Fibroblast of pulmonary artery (primary cell): ENCODE results near the gene SELENOW.
"Not testable (repeated sequence)": the region's sequence is repeated elsewhere in the genome, so short reads cannot be mapped to it uniquely, and the experiment has no call there.

ENCODE experiments used
- DNase-seq: peaks from one replicate; pipeline ENCODE4 v3.0.0-alpha.2; 2010; ENCODE audit warnings: low read depth
- H3K4me3 ChIP-seq: replicated peaks from 2 replicates; pipeline ENCODE4 v1.5.1; 2011; ENCODE audit warnings: low read depth, mild to moderate bottlenecking, control low read depth, low read length, moderate library complexity
- TF ChIP-seq, protein P1 (sequence below): IDR thresholded peaks from 2 replicates; pipeline ENCODE4 v1.5.1; 2011; ENCODE audit warnings: mild to moderate bottlenecking, control low read depth, low read length, inconsistent platforms; ENCODE audit errors: missing control alignments

The SELENOW gene

DNA sequence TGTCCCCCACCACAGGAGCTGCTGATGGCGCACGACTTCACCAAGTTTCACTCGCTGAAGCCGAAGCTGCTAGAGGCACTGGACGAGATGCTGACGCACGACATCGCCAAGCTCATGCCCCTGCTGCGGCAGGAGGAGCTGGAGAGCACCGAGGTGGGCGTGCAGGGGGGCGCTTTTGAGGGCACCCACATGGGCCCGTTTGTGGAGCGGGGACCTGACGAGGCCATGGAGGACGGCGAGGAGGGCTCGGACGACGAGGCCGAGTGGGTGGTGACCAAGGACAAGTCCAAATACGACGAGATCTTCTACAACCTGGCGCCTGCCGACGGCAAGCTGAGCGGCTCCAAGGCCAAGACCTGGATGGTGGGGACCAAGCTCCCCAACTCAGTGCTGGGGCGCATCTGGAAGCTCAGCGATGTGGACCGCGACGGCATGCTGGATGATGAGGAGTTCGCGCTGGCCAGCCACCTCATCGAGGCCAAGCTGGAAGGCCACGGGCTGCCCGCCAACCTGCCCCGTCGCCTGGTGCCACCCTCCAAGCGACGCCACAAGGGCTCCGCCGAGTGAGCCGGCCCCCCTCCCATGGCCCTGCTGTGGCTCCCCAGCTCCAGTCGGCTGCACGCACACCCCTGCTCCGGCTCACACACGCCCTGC lies 37.5 kb upstream of the SELENOW start:
- no peak for DNase-seq
- H3K4me3 ChIP-seq: no peak overlapping the region
- TF ChIP-seq, protein P1, sequence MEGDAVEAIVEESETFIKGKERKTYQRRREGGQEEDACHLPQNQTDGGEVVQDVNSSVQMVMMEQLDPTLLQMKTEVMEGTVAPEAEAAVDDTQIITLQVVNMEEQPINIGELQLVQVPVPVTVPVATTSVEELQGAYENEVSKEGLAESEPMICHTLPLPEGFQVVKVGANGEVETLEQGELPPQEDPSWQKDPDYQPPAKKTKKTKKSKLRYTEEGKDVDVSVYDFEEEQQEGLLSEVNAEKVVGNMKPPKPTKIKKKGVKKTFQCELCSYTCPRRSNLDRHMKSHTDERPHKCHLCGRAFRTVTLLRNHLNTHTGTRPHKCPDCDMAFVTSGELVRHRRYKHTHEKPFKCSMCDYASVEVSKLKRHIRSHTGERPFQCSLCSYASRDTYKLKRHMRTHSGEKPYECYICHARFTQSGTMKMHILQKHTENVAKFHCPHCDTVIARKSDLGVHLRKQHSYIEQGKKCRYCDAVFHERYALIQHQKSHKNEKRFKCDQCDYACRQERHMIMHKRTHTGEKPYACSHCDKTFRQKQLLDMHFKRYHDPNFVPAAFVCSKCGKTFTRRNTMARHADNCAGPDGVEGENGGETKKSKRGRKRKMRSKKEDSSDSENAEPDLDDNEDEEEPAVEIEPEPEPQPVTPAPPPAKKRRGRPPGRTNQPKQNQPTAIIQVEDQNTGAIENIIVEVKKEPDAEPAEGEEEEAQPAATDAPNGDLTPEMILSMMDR: no peak

DNA sequence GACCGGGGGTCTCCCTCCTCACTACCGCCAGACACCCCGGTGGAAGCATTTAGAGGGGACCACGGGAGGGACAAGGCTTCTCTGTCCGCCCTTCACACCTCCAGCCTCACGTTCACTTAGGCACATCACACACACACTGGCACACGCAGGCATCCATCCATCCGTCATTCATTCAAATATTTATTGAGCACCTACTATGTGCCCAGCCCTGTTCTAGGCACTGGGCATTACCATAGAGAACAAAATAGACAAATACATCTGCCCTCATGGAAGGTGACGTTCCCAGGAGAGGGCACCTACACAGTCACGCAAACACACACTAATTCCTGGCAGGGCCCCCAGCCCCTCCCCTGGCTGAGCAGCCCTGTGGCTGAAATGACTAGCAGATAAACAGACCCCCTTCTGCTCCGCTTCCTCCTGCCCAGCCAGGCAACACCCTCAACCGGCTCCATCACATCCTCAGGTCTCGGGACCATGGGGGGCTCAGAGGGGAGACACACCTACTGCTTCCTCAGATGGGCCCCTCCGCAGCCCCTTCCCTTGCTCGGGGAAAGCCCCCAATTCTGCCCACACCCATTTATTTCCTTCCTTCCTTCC lies 36.9 kb upstream of the SELENOW start:
- H3K4me3 ChIP-seq: no peak overlapping the region
- DNase-seq: no peak
- TF ChIP-seq, protein P1: no peak

DNA sequence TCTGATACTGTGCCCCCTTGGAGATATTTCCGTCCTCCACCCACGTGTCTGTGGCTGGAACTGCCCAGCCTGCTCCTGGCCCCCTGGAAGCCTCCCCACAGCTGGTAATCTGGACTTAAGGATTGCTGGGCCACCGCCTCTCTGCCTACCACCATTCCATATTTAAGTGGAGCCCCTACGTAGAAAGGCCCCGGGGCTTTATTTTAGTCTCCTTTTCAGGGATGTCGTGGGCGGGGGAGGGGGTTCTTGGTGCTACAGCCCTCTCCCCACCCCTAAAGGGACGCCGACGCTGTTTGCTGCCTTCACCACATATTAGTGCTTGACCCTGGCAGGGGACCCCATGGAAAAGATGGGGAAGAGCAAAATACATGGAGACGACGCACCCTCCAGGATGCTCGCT lies 35.9 kb upstream of the SELENOW start:
- TF ChIP-seq, protein P1: no peak
- peak overlapping the region; percentile 22 for H3K4me3 ChIP-seq
- DNase-seq: no peak

DNA sequence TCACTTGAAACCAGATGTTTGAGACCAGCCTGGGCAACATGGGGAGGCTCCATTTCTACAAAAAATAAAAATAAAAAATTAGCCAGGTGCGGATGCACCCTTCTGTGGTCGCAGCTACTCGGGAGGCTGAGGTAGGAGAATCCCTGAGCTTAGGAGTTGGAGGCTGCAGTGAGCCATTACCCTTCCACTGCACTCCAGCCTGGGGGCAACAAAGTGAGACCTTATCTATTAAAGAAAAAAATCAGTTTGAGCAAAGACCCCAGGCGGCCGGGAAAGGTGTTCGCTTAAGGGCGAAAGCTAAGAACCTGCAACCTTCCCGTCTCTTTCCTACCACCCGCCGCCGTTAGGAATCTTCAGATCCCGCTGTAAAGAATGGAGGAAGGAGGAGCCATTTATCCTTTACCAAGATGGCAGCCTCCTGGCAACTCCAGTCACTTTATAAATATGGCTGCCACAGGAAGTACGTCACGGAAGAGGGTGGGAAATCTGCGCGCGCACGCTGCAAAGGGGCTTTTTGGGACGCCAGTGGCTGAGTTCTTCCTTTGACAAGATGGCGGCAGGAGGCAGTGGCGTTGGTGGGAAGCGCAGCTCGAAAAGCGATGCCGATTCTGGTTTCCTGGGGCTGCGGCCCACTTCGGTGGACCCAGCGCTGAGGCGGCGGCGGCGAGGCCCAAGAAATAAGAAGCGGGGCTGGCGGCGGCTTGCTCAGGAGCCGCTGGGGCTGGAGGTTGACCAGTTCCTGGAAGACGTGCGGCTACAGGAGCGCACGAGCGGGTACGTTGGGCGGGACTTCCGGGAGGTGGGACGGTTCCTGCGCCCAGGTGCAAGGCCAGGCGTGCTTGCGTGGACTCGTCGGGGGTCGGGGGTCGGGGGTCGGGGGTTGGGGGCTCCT lies 33.2 kb upstream of the SELENOW start, which contains the start of gene NOP53:
Gene NOP53, plus strand, starts transcription at position 537 of the 892 bp plus-strand sequence. Its CDS starts 14 bp downstream, at position 551.
- peak; percentile 98 for DNase-seq
- H3K4me3 ChIP-seq: peak within 1 kb of the TSS; percentile 83
- TF ChIP-seq, protein P1: no peak

DNA sequence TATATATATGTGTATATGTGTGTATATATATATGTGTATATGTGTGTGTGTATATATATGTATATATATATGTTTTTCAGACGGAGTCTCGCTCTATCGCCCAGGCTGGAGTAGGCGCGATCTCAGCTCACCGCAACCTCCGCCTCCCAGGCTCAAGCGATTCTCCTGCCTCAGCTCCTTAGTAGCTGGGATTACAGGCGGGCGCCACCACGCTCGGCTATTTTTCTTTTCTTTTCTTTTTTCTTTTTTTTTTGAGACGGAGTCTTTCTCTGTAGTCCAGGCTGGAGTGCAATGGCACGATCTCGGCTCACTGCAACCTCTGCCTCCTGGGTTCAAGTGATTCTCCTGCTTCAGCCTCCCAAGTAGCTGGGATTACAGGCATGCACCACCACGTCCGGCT lies 32.4 kb upstream of the SELENOW start:
- DNase-seq: not testable (repeated sequence)
- H3K4me3 ChIP-seq: peak overlapping the region; percentile 83

DNA sequence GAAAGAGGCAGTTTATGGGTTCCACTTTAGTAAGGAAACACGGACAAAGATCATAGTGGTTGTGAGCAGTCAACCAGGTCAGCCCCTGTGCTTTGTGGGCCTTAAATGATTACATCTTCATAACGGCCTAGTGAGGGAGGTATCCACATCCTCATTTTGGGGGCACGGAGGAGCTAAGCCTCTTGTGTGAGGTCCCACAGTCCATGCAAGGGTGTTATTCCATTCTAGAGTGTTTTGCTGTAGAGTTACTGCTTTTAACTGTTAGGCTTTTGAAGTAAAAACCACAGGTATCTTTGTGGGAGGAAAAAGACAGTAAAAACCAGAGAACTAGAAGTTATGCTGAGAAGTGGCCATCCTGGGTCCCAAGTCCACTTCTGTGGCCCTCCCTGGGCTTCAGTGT lies 29.2 kb upstream of the SELENOW start:
- TF ChIP-seq, protein P1: no peak
- no peak overlapping the region for H3K4me3 ChIP-seq
- DNase-seq: no peak

DNA sequence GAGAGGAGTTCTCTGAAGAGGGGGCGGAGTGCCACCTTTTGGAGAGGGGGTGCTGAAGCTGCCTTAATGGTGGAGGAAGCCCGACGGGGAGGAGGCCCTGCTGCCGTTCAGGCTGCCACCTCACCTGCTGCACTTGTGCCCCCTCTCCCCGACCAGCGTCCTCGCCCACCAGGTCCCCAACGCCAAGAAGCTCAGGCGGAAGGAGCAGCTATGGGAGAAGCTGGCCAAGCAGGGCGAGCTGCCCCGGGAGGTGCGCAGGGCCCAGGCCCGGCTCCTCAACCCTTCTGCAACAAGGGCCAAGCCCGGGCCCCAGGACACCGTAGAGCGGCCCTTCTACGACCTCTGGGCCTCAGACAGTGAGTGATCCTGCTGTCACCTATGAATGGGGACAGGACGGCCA lies 27.8 kb upstream of the SELENOW start:
- H3K4me3 ChIP-seq: no peak overlapping the region
- no peak for DNase-seq
- TF ChIP-seq, protein P1: no peak
